ENCODE results near the gene GPR142. TPM values are rescaled to one million over a fixed set of nuclear protein-coding genes. Genes with fewer than 3 reads are reported as not detected.

The GPR142 gene
- total RNA-seq, 1 donor from 2014 or later, result 0.18 TPM

DNA sequence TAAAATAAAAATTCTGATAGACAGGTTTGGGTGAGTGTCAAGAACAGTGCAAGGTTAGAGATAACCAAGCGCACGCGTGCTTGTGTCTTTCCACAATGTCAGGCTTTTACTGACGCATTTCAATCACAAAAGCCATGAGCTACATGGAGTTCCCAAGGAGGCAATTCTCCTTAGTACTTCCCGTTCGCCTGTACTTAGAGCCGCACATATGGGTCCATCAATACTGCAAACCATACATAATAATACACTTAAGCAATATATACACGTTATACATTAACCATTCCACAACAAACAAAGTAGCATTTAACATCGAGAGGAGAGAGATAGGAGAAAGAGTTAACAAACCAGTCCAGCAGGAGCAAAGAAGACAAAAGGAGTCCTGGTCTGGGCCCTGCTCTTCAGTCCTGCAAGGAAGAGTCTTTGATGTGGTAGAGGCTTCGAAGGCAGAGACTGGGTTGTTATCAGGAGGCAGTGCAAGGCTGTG is 52.7 kb downstream of the GPR142 start:
- Mint-ChIP-seq H3K4me3 (ENCODE audit: unreplicated experiment) (no peak overlapping the region), H3K36me3 (ENCODE audit: low read depth, unreplicated experiment) (no peaks in the 10 kb centered on the region), H3K27ac (ENCODE audit: unreplicated experiment) (no peak overlapping the region), H3K9me3 (ENCODE audit: unreplicated experiment) (no peaks in the 10 kb centered on the region), H3K27me3 (ENCODE audit: unreplicated experiment) (peaks cover 2% of the 10 kb centered on the region), H3K4me1 (ENCODE audit: unreplicated experiment) (no peaks in the 10 kb centered on the region)
- TF ChIP-seq CTCF (IDR thresholded peaks at IDR 0.05; ENCODE audit: unreplicated experiment), result no peak
- DNase-seq (ENCODE audit: low spot score), result no peak

Other genes with a start within 250 kb of the GPR142 start
- 1,802 TPM for gene RPL38, start 163.8 kb upstream of the GPR142 start, total RNA-seq (ENCODE audit: unreplicated experiment)
- 6.8 TPM for gene TTYH2, start 153.9 kb upstream of the GPR142 start, total RNA-seq (ENCODE audit: unreplicated experiment)
- gene DNAI2, start 93.3 kb upstream of the GPR142 start, total RNA-seq (ENCODE audit: unreplicated experiment), result not detected
- gene KIF19, start 41.3 kb upstream of the GPR142 start, total RNA-seq (ENCODE audit: unreplicated experiment), result 48.1 TPM
- gene BTBD17, start 5.6 kb upstream of the GPR142 start, total RNA-seq (ENCODE audit: unreplicated experiment), result 2.7 TPM
- 24.7 TPM for gene GPRC5C, start 64.6 kb downstream of the GPR142 start, total RNA-seq (ENCODE audit: unreplicated experiment)
- gene CD300A, start 99.1 kb downstream of the GPR142 start, total RNA-seq (ENCODE audit: unreplicated experiment), result not detected
- not detected for gene CD300LB, start 164.0 kb downstream of the GPR142 start, total RNA-seq (ENCODE audit: unreplicated experiment)
- gene CD300C, start 178.6 kb downstream of the GPR142 start, total RNA-seq (ENCODE audit: unreplicated experiment), result not detected
- not detected for gene CD300H, start 200.0 kb downstream of the GPR142 start, total RNA-seq (ENCODE audit: unreplicated experiment)
- not detected for gene CD300LD, start 224.8 kb downstream of the GPR142 start, total RNA-seq (ENCODE audit: unreplicated experiment)

All from endothelial cell (in vitro differentiated cells).